Frontal cortex (tissue), 4 donors: ENCODE data around the gene IL1A. TPM values are rescaled to one million over a fixed set of nuclear protein-coding genes. Genes with fewer than 3 reads are reported as not detected.

Experiments
- DNase-seq, 2 donors: peaks; one replicate each; pipeline ENCODE4 v3.0.0; 2012; ENCODE audit warnings: low spot score in 2 of 2
- FAIRE-seq: peaks from 2 replicates; lab custom pipeline; 2012; peaks lifted over from hg19 to GRCh38; lab: Jason Lieb, UNC
- total RNA-seq: library from RNA; depleted of rRNA; stranded (reverse); fragments of >200 nt; gene quantifications from one replicate; pipeline ENCODE4 v1.2.3, GENCODE V29; 2014
- donor health status: control.
- donor health status: control.
- donor health status: control.

IL1A gene
- total RNA-seq, 1 donor from 2014 or later: 0.41 TPM

DNA sequence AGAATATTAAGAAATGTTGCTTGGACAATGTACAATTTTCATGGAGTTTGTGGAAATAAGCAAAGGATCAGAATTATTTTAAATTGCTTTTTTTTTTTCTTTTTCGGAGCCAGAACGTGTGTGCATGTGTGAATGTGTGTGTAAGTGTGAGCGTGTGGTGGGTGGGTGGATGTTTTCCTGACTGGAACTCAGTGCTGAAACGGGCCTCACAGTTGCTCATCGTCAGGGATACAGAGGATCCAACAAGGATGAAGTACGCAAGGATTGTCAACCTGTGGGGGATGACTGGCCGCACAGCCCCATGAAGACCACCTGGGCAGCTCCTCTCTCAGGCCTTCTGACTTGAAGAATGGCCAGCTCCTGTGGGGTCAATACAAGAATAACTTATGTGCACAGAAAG, 34.8 kb upstream of the IL1A start:
- no peak for DNase-seq

DNA sequence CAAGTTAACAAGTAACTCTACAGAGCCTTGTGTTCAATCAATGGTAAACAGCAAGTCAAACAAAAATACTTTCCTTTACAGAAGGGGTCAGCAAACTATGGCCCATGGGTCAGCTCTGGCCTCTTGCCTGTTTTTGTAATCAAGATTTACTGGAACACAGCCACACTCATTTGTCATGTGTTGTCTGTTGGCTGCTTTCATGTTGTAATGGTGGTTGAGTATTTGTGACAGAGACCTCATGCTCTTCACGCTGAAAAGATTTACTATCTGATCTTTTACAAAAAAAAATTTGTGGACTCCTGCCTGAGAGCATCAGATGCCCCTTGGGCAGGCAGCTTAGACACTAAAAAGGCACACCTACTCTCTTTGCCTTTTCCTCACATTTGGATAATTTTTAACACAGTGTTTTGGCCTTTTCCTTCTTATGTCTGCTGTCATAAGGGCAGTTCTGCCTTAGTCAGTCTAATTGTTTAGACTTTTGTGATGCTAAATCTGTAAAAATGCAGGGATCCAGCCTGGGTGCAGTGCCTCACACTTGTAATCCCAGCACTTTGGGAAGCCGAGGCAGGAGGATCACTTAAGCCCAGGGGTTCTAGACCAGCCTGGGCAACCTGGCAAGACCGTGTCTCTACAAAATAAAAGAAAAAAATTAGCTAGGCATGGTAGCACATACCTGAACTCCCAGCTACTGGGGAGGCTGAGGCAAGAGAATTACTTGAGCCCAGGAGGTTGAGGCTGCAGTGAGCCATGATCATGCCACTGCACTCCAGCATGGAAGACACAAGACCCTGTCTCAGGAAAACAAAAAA, 34.0 kb upstream of the IL1A start:
- DNase-seq: no peak
- no peak for FAIRE-seq

More for the DNA sequence above, 34.8 kb upstream of the IL1A start:
- no peak for FAIRE-seq

GRCh38 chr2:112817082-112817689, 32.9 kb upstream of the IL1A start:
- no peak for FAIRE-seq
- no peak for DNase-seq

DNA sequence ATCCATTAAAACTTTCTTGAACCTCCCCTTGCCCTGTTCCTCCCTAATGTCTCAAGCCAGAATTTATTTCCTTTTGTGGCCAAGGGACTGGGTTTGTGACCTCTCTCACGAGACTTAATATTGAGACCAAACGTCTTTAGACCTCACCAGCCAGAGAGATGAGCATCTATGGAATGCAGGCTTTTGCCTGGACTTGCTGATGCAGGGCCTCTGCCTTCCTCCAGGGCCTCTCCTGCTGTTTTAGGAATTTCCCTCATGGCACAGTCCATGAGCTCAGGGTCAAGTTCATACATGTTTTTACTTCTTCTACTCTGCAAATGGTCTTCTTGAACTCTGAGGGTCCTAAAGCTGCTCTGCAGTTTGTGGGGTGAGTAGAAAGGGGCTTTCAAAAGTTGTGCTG, 30.0 kb upstream of the IL1A start:
- no peak for DNase-seq
- no peak for FAIRE-seq

- FAIRE-seq: no peak
- DNase-seq: no peak
These were observed 29.1 kb upstream of the IL1A start for GRCh38 chr2:112813280-112813966.

- no peak for DNase-seq
- FAIRE-seq: no peak
These were observed 28.3 kb upstream of the IL1A start for GRCh38 chr2:112812318-112813267.

GRCh38 chr2:112811841-112812306, 27.6 kb upstream of the IL1A start:
- no peak for FAIRE-seq
- DNase-seq: peak in 1 of 2 donors; percentile 27

DNA sequence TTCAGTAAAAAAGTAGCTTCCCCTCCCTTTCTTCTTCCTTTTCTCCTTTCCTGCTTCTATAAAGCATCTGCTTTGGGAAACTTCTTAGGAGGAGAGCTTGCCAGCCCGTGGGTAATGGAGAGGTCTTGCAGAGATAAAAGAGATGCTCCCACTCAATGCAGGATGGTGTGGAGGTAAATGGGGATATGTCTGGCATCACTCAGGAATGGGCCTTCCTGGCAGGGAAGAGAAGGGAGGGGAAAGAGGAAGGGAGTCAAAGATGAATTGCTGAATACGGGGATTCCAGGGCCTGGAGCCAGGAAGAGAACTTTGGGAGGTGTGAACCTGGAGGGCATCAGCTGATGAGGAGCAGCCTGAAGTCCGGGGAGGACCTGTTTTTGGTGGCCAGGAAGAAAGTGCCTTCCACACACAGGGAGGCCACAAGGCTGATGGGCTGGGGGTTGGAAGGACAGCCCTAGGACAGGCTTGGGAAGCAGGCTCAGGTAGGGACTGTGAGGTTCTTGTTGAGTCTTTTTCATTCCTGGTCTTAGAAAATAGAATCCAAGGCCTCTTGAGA, 27.1 kb upstream of the IL1A start:
- no peak for FAIRE-seq
- no peak for DNase-seq

DNA sequence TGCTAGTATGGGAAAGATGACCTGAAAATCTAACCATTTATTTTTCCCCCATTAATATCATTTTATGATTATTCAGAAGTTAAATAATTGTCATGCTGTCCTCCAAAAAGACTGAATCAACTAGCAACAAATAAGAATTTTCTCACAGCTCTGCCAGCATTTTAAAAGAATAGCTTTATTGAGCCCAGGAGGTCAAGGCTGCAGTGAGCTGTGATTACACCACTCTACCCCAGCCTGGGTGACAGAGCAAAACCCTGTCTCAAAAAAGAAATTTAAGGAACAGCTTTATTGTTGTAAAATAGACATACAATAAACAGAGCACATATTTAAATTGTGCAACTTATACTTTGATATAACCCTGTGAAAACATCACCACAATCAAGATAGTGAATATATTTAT, 24.8 kb upstream of the IL1A start:
- DNase-seq (no peak), FAIRE-seq (no peak)

DNA sequence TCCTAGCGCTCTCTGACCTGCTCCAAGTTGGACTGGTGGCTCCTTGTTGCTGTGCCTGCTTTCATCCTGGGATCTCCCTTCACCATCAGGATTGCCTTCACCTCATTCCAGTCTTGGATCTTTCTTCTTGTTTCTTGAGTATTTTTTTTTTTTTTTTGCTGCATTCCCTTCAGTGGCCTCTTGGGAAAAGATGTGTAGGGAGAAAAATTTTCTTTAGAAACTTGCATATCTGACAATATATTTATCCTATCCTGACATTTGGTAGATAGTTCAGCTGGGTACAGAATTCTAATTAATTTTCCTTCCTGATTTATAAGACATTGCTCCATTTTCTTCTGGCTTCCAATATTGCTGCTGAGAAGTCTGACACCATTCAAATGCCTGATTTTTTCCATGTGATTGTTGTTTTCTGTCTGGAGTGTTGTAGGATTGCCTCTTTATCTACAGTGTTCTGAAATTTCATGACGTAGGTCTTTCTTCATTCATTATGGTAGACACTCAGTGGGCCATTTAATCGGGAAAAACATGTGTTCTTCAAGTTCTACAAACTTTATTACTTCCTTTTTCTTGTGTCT, 23.0 kb upstream of the IL1A start:
- FAIRE-seq: no peak
- no peak for DNase-seq

DNA sequence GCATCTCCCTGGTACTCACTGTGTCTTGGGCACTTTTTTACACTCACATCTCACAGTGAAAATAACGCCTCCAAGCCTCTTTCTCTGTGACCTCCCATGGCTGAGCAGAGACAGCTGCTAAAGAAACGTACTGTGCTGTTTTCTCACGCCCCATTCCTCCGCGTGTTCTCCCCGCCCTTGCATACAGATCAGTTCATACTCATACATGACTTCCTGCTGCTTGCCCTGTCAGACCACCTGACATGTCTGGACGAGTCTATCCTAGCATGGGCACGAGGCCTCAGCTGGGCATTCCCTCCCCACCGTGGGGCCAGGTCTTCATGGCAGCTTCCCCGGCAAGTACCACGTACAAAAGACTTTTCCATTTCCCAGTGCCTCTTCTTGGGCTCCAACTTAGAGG, 21.2 kb upstream of the IL1A start:
- FAIRE-seq: no peak

GRCh38 chr2:112803691-112804521, 19.6 kb upstream of the IL1A start:
- no peak for FAIRE-seq
- DNase-seq: no peak

More for the DNA sequence above, 21.2 kb upstream of the IL1A start:
- DNase-seq: no peak

DNA sequence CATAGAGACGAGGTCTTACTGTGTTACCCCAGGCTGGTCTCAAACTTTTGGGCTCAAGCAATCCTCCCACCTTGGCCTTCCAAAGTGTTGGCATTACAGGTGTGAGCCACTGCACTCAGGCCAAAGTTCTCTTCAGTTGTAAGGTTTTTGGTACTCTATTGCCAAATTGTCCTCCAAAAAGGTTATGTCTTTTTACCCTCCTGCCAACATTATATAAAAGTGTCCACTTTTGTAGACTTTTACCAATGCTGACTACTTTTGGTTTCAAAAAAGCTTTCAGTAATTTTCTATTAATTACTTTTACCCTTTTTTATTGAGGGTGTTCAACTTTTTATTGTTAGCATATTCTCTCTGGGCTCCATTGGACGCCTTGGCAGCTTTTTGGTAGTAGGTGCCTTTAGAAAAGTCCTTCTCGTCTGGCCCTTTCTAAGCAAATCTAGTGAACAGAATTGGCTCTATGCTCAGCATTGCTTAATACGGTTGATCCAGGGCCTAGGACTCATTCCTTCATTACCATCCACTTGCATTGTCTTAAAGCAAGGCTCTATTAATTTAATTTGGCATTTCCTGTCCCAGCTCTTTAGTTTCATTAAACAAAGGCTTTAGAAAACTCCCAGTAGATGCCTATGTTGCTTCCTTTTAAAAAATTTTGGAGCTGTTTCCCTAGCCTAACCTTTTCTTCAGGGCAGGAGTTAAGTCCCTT, 16.7 kb upstream of the IL1A start:
- DNase-seq (no peak), FAIRE-seq (no peak)

GRCh38 chr2:112798979-112799975, 15.0 kb upstream of the IL1A start:
- DNase-seq: no peak
- FAIRE-seq: no peak

DNA sequence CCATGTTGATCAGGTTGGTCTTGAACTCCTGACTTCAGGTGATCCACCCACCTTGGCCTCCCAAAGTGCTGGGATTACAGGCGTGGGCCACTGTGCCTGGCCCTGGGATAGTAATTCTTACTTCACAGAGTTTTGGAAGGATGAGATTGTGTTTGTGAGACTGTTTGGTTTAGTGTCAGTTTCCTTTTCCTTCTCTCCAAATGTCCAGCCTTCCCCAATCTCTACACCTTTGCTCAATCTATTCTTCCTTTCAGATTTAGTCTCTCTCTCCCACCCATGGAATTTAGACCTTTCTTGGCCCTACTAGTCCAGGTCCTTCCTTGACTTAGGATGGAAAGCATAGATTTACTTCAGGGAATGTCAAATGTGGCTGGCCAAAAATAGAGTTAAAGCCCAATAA, 12.2 kb upstream of the IL1A start:
- DNase-seq (no peak), FAIRE-seq (no peak)

DNA sequence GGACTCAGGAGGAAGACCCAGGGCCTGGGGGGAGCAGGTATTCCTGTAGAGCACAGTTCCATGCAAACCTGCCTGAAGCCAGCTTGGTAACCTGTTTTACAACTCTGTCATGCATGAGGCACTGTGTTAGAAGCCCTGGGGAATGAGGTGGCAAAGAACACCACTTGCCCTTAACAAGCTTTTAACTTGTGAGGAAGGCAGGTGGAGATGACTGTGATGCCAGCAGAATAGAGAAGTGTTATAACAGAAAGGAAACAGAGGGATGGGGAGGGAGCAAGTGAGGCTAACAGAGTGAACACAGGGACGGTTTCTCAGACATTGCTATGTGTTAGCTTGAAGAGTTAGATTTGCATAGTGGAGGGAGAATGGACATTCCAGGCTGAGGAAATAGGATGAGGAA, 11.5 kb upstream of the IL1A start:
- FAIRE-seq (no peak), DNase-seq (no peak)

DNA sequence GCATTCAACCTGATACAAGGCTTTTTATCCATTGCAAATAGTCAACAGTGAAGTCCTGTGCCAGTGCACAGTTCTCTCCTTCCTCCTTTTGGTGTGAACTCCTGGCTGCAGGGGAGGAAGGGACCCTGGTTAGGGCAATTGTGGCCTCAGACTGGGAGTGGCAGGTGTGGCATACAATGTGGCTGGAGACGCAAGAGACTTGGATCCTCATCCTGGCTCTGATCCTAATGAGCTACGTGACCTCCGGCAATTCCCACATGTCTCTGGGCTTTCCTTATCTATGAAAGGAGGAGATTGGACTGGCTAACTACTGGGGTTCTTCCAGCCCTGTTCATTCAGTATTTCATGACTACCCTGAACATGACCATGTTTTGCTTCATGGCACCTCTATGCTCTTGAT, 10.5 kb upstream of the IL1A start:
- no peak for DNase-seq
- FAIRE-seq: no peak
